Endothelial cell of umbilical vein (primary cell): ENCODE measurements around the gene SPAG9.

Experiments used
- MYC ChIP-seq: IDR thresholded peaks from one replicate; pipeline ENCODE4 v1.6.1; 2011; ENCODE audit warnings: mild to moderate bottlenecking, low read depth, low read length
- POLR2A ChIP-seq: IDR thresholded peaks from 2 replicates; pipeline ENCODE4 v1.6.1; 2012; ENCODE audit warnings: low read depth, mild to moderate bottlenecking, control low read depth, low read length
- POLR2AphosphoS5 ChIP-seq: IDR thresholded peaks from 2 replicates; pipeline ENCODE4 v1.6.1; 2012; ENCODE audit warnings: low read depth, mild to moderate bottlenecking, control low read depth, low read length, moderate library complexity; ENCODE audit not compliant: insufficient read depth
- TF ChIP-seq, protein P1 (sequence below), 2 donors: IDR thresholded peaks; 1 replicate in 1 of 2; 2 replicates in 1 of 2; pipeline ENCODE4 v1.5.1; 2011; ENCODE audit warnings: low read length in 2 of 2, mild to moderate bottlenecking in 2 of 2, moderate library complexity in 2 of 2, control low read depth in 1 of 2, inconsistent platforms in 1 of 2, low read depth in 1 of 2; ENCODE audit not compliant: insufficient read depth in 1 of 2; ENCODE audit errors: extremely low read depth in 1 of 2

DNA sequence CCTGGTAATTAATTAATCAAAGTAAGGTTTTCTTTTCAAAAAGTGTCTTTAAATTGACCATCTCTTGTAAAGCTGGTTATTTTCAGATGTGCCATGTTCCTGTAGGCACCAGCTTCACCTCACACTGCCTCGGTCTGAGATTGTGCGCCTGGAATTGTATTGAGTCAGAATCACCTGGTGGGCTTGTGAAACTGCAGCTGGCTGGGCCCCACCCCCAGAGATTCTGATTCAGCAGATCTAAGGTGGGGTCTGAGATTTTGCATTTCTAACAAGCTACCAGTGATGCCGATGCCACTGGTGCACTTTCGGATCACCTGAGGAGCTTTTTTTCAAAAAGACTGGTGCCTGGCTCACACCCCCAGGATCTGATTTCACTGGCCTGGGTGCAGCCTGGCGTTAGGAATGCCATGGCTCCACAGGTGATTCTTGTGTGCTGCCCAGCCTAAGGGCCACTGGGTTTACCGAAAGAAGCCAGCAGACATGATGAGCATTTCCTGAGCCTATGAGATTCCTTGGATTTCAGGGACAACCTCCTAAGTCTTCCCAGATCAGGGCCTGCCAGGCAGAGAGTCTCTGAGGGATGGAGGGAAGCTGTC, 195.3 kb downstream of the SPAG9 start:
- TF ChIP-seq, protein P1, sequence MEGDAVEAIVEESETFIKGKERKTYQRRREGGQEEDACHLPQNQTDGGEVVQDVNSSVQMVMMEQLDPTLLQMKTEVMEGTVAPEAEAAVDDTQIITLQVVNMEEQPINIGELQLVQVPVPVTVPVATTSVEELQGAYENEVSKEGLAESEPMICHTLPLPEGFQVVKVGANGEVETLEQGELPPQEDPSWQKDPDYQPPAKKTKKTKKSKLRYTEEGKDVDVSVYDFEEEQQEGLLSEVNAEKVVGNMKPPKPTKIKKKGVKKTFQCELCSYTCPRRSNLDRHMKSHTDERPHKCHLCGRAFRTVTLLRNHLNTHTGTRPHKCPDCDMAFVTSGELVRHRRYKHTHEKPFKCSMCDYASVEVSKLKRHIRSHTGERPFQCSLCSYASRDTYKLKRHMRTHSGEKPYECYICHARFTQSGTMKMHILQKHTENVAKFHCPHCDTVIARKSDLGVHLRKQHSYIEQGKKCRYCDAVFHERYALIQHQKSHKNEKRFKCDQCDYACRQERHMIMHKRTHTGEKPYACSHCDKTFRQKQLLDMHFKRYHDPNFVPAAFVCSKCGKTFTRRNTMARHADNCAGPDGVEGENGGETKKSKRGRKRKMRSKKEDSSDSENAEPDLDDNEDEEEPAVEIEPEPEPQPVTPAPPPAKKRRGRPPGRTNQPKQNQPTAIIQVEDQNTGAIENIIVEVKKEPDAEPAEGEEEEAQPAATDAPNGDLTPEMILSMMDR (IDR thresholded peaks at IDR 0.05; ENCODE audit: extremely low read depth in 1 of 2, insufficient read depth in 1 of 2, low read depth in 1 of 2, low read length in 2 of 2): no peak
- TF ChIP-seq POLR2A (no peak), MYC (no peak), POLR2AphosphoS5 (no peak)
